Activated effector memory CD4-positive, alpha-beta T cell treated with Interleukin-2 at 50 U/mL for 16 hours (primary cell): ENCODE results near the gene IL17C.

Source experiments
- DNase-seq: peaks from one replicate; pipeline ENCODE4 v3.0.0-alpha.2; 2020

IL17C gene

DNA sequence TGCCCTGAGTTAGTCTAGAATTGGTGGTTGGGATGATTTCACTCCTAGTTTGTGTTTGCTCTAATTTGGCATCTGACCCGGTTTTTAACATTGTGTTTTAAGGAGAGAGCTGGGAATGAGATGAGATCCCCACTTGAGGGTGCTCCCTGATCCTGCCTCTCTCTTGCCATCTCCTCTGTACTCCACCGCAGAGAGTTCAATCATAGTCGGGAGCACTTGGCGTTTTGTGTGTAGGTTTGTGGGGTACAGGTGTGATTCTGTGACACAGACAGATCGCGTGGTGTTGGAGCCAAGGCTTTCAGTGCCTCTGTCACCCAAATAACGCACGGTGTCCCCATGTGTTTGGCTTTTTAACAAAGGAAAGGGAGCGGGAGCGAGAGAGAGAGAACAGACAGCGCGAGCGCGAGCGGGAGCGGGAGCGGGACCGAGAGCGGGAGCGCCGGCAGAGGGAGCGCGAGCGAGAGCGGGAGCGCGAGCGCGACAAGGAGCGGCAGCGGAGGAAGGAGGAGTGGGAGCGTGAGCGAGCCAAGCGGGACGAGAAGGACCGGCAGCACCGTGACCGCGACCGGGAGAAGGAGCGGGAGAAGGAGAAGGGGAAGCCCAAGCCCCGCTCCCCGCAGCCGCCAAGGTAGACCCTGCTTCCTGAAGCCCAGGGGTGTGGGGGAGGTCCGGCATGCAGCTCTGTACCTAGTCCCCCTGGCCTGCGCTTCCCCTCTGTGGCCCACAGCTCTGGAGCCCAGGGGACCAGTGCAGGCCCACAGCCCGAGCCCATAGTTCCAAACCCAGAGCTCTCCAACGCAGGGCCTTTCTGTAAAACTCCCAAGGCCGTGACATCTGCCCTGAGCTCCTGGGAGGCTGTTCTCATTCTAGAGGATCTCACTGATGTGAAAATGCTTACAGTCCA is 27.2 kb upstream of the IL17C start:
- no peak for DNase-seq

DNA sequence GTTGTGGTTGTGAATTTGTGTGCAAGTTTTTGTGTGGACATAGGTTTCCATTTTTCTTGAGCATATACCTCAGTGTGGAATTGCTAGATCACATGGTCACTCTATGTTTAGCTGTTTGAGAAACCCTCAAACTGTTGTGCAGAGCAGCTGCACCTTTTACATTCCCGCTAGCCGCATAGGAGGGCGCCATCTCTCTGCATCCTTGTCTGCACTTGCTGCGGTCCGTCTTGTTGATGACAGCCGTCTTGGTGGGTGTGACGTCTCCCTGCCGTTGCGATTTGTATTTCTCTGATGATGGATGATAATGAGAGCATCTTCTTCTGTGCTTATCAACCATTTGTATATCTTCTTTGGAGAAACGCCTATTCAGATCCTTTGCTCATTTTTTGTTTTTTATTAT is 25.1 kb upstream of the IL17C start:
- no peak for DNase-seq

DNA sequence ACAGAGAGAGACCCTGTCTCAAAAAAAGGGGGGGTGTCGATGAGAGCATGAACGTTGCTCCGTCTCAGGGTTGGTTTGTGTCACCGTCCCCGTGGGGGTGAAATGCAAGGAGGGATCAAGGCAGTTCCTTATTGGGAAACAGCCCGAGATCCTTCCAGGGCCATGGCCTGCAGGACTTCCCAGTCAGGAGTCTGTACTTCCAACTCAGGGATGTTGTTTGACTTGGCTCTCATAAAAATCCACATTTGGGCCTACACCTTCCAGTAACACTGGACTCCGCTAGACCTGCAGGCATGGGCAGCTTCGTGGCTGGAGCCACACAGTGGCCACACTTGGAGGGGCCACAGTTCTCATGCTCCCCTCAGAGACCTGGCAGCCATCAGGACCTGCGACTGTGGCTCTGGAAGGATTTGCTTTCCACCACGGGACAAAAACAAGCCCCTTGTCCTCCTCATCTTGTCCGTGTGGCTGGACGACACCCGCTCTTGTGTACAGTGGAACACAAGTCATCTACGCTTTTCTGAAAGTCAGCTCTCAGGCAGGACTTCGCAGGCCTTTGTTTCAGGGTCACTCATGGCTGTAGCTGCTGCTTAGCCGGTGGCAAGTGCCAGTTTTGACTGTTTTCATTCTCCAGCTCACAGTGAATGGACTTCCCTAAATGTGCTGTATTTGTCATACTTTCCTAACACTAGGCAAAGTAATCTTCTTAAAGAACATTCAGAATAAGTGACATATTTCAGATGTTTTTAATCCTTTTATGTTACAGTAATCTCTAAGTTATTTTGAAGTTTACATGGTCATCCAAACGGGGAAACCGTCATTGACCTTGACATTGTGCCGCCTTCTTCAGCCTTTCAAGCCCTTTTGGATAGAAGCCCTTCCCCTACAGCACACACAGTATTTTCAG is 24.2 kb upstream of the IL17C start:
- no peak for DNase-seq

DNA sequence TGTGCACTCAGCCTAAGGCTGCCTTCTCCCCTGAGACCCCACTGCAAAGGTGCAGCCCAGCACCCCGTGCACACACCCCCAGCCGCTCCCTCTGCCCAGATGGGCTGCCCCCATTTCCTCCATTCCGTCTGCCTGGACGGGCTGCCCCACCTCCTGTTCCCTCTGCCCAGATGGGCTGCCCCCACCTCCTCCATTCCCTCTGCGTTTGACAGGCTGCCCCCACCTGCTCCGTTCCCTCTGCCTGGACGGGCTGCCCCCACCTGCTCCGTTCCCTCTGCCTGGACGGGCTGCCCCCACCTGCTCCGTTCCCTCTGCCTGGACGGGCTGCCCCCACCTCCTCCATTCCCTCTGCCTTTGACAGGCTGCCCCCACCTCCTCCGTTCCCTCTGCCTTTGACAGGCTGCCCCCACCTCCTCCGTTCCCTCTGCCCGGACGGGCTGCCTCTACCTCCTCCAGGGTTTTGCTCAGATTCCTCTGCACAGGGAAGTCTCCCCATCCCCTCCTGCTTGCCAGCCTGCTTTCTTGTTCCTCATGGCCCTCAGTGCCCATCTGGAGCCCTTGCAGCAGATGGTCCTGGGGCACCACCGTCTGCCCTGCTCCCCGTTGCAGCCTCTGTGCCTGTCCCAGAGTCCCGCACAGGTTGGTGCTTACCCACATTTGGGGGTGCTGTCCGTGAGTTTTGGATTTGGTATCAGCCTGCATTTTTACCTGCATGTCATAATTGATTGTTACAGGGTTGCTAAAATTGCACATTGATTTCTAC is 23.4 kb upstream of the IL17C start:
- no peak for DNase-seq

DNA sequence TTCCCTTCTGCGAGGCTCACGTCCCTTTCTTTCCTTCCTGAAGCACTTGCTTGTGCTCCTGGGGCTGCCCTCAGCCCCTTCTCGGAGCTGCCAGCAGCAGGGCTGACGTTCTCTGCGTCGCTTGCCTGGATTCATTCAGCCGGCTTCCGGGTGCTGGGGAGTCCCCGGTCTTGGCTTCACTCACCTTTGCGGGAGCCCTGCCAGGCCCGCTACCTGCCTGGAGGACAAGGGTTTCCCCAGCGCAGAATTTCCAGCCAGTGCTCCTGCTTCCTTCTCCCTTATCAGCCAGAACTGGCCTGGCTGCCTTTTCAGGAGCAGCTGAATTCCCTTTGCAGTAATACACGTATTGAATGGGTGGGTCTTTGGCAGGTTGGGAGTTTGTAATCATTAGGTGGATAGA is 22.1 kb upstream of the IL17C start:
- DNase-seq = no peak

DNA sequence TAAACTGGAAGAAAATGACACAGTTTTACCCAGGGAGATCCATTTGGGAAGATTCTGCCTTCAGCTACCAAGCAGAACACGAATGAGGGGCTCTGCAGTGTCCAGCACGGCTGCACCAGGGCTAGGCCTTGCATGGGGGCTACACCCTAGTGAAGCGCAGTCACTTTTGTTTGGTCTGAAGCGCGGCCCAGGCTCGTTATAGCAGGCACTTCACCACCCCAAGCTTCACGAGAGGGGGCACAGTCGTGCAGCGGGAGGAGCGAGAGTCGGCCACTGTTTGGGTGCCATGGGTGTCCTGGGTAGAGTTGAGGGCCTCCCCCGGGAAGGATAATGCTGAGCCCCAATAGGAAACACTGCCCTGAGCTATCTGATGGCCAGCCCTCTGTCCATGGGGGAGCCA is 21.6 kb upstream of the IL17C start:
- DNase-seq = no peak

DNA sequence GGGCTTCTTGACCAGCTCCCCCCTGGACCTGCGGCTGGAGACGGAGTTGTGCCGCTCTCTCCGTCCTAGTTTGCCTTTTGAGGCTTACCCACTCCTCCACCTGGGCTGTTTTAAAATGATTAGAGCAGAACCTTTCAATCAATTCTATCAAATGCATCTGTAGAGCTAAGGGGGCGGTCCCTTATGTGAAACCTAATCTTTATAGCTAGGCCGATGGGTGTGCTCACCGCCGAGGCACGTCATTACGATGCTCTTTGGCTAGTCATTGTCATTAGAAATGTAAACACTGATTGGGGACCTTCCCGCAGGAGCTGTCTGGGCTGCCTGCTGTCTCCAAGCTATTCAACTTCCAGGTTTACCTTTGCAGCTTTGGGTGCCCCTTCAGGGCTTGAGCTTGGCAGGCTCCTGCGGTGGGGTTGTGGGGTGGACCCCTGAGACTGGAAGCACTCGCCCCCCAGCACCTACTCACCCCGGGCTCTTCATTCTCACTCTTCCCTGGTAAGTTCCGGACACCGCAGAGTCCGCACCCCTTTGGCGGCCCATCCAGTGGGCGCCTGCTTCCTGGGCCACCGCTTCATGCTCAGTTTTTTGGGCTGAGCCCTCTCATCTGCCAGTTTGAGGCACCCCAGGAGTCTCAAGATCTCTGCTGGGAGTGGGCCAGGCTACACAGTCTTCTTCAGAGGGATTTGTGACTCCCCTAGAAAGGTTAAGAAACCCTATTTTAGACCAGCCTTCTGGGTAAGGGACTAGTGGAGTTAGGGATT is 20.9 kb upstream of the IL17C start:
- DNase-seq = no peak

DNA sequence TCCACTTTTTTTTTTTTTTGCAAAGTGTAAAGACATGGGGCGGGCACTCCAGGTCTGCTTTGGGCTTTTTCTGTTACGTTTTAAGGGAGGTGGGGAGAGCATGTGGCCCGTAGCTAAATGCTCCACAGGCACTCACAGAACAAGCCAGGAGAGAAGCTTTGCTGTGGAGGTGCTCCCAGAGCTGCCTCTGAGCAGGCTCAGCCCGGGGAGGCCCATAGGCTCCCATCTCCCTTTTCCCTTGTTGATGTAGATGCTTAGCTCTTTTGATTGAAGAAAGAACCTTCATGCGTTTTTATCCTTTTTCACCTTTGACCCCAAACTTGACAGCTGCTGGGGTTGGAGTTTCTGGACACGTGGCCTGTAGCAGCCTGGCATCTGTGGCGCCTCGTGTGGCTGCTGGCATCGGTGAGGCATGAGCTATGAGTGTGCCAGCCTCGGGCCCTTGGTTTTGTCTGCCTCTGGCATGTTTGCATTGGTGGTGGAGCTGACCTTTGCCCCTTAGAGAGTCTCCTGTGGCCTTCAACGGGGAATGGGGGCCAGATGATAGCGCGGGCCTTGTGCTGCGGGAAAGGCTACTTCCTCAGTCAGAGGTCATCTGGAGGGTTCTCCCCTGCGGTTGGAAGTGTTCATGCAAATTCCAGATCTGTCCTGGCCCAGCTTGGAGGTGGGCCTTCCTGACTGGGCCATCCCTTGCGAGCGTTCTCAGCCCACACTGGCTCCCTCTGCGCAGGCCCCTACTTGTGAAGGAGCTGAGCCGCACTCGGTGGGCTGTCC is 20.0 kb upstream of the IL17C start:
- no peak for DNase-seq

DNA sequence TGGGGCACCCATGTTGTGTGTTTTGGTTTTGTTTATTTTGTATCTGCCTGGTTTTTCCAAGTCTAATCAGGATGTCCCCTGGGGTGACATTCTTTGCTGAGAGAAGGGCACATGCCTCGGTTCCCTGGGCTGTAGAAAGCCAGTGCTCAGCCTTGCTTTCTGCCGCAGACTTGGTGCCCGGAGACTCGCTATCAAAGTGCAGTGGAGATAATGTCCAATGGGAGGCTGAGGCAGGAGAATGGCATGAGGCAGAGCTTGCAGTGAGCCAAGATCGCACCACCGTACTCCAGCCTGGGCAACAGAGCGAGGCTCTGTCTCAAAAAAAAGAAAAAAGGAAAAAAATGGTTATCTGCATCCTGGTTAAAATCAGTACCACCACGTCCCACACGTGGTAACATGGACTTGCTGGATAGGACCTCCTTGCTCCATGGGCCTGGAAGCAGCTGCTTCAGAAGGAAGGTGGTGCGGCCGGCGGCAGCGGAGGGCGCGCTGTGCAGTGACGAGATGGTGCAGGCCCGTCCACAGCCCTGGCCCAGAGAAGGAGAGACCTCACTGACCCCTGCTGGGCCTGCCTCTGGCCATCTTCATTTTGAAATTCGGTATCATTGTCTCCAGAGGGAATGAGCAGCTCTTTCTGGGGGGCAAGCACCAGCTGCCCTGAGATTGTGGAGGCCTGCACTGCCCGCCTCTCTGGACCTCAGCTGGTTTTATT is 19.3 kb upstream of the IL17C start:
- DNase-seq = no peak

DNA sequence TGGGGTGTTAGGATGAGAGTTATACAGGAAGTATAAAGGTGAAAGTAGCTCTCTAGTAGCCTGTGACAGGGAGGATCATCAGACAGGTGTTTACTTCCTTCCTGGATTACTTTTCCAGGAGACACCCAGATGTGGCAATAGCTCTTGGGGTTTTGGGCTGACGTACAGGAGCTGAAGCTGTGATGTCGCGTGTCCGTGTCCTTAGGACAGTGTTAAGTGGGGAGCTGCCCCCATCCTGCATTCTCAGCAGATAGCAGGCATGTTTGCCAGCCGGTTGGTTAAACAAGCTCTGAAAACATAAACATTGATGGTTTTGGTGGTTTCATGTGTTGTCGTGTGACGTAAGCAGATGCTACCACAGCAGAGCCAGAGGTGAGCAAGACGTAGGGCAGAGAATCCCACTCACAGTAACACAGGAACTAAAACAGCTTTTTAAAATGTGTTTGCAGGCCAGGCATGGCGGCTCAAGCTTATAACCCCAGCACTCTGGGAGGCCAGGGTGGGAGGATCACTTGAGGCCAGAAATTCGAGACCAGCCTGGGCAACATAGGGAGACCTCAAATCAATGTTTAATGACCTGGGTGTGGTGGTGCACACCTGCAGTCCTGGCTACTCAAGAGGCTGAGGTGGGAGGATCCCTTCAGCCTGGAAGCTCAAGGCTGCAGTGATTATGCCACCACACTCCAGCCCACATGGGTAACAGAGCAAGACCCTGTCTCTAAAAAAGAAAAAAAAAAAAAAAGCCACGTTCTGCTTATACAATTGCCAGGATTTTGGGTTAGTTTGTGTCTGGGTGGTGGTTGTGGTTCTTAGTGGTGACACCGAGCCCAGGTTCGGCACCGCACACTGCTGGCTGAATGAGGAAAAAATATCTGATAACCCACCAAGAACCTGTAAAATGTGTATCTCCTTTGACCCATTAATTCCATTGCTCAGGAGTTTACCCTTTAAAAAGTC is 18.2 kb upstream of the IL17C start:
- peak; percentile 57 for DNase-seq

DNA sequence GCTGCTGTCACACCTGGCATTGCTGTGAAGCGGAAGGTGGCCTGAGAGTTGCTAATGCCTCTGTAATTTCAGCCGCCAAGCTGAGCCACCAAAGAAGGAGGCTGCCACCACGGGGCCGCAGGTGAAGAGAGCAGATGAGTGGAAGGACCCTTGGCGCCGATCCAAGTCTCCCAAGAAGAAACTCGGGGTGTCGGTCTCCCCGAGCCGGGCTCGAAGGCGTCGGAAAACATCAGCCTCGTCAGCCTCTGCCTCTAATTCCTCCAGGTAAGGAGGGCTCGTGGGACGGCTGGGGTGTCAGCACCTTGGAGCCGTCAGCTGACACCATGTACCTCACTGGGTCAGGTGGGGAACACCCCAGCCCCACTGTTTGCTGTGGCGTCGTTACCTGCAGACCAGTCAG is 16.2 kb upstream of the IL17C start:
- DNase-seq = no peak

DNA sequence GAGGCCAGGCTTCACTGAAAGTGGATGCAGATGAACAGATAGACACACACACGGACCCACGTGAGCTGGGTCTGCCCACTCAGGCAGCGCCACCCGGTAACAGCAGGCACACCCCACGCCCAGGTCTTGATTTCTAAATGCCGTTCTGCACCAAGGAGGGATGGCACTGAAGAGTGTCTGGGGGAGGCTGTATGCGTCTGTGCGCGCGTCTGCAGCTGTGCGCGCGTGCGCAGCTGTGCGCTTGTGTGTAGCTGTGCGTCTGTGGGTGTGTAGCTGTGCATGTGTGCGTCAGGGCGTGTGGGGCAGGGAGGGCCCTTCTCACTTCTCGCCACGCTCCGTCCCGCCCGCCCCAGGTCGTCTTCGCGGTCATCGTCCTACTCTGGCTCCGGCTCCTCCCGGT is 15.5 kb upstream of the IL17C start:
- DNase-seq = no peak

DNA sequence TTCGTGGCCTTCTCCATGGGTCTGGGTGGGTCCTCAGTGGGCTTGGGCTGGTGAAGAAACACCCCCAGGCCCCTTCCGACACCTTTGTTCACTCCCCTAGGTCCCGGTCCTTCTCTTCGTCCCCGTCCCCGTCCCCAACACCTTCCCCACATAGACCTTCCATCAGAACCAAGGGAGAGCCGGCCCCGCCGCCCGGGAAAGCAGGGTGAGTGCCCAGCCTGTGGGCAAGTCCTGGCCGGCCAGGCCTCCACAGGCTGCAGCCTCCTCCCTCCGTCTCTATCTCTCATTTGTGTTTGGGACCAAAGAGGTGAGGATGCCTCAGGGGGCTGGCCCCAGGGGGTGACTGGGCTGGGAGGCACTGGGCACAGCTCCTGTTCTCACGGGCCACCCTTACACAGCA is 14.5 kb upstream of the IL17C start:
- no peak for DNase-seq

DNA sequence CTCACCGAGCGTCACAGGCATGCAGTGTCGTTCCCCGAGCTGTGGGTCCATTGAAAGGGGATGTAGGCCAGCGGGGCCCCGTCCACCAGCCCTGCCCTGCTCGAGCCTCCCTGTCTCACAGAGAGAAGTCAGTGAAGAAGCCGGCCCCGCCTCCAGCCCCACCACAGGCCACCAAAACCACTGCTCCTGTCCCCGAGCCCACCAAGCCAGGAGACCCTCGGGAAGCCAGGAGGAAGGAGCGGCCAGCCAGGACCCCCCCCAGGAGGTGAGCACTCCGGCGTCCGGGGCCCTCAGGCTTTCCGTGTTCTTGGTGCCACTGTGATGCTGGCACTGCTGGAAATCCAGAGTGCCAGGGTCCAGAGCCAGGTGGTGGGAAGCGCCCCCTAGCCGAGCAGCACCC is 13.9 kb upstream of the IL17C start:
- no peak for DNase-seq

DNA sequence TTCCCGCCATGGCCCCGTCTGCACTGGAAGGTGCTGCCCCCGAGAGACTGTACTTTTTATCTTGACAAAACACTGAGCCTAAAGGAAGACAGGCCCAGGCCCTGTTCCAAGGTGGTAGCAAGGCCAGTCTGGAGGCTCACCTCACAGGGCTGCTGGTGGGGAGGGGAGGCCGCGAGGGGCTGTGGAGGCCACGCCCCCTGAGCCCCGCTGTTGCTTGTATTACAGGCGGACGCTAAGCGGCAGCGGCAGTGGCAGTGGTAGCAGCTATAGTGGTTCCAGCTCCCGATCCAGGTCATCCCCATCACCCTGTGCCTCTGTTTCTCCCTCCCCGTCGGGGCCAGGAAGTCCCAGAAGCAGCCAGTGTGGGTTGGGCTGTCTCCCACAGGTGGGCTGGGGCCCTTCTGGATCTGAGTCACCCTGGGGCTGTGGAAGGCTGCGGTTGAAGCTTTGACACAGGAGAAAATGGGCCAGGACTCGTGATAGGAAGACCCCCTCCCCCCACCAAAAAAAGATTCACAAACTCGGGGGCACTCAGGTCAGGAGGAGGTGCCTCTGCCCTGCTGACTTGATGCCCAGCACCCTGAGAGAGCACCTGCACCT is 13.3 kb upstream of the IL17C start:
- no peak for DNase-seq

DNA sequence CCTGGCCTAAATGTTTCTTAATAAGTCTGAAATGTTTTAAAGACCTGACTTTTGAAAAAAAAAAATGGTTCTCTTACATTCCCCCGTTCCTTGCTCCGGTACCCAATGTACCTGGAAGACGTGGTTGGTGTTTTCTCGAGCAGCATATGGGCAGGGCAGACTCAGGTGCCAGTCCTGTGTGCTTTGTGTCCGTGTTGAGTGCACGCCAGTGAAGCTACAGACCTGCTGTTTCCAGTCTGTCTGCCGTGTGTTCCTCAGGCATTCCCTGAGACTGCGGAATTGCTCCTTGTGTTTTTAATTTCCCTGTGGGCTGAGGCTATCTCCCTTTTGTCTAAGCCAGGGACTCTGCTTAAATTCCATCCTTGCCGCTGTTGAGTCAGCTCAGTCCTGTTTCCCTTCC is 11.7 kb upstream of the IL17C start:
- no peak for DNase-seq

DNA sequence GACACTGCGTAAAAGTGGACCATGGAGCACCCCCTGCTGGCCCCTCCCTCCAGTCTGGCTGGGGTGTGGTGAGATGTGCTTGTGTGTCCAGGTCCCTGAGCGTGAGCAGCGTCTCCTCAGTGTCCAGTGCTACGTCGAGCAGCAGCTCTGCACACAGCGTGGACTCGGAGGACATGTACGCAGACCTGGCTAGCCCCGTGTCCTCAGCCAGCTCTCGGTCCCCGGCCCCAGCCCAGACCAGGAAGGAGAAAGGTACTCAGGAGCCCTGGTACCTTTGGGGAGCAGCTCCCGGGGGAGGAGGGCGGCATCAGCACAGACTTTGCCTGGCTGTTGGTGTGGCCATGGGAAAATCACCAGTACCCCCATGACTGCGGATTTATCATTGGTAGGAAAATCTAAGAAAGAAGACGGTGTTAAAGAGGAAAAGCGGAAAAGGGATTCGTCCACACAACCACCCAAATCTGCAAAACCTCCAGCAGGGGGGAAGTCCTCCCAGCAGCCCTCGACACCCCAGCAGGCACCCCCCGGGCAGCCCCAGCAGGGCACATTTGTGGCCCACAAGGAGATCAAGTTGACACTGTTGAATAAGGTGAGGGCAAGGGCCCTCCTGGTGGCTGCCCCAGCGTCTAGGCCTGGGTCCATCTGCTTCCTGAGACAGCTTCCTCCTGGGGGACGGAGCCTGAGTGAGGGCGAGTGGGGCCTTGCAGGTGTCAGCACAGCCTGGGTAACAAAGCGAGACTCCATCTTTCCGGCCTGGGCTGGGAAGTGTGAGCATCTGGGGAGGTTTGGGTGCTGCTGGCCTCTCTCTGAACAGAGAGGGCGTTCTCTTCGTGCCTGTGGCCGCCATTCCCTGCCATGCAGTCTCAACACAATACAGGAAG is 10.6 kb upstream of the IL17C start:
- DNase-seq = no peak

DNA sequence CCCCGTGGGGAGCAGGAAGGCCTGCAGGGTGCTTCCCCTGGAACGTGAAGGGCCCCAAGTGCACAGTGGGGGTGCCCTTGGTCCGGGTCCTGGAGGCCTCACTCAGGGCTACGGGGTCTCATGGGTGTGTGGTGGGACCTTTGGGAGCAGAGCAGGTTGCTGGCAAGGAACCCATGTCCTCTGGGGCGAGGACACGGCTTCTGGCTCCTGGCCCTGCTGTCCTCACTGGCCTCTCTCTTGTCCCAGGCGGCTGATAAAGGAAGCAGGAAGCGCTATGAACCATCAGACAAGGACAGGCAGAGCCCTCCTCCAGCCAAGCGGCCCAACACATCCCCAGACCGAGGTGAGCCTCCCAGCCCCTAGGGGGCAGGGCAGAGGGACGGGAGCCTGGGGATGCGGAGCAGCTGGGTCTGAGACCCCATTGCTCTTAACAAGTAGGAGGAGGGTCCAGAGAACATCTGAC is 9.8 kb upstream of the IL17C start:
- no peak for DNase-seq
